Stimulated activated CD8-positive, alpha-beta memory T cell treated with anti-CD3 and anti-CD28 coated beads, Interleukin-2, amount 100 ng/mL, for 48 hours (primary cell): ENCODE data around the gene CLEC19A.

Experiments used
- DNase-seq, 2 donors: peaks; one replicate each; pipeline ENCODE4 v3.0.0-alpha.2; 2020; ENCODE audit warnings: low read depth in 2 of 2

The CLEC19A gene

GRCh38 chr16:19328364-19328763 lies 42.8 kb downstream of the CLEC19A start:
- DNase-seq: no peak

GRCh38 chr16:19329932-19330331 lies 44.4 kb downstream of the CLEC19A start:
- DNase-seq: no peak

- no peak for DNase-seq
Observed at GRCh38 chr16:19330841-19331397, 45.4 kb downstream of the CLEC19A start.

- no peak for DNase-seq
Observed at GRCh38 chr16:19331794-19332193, 46.3 kb downstream of the CLEC19A start.

GRCh38 chr16:19338335-19338734 lies 52.8 kb downstream of the CLEC19A start:
- DNase-seq: no peak

- no peak for DNase-seq
Observed at GRCh38 chr16:19344224-19344801, 58.8 kb downstream of the CLEC19A start.

GRCh38 chr16:19344980-19345379 lies 59.4 kb downstream of the CLEC19A start:
- DNase-seq: no peak

GRCh38 chr16:19346335-19346922 lies 60.9 kb downstream of the CLEC19A start:
- DNase-seq: no peak

- DNase-seq: no peak
Observed at GRCh38 chr16:19348125-19348524, 62.6 kb downstream of the CLEC19A start.

GRCh38 chr16:19348578-19349315 lies 63.2 kb downstream of the CLEC19A start:
- DNase-seq: no peak

GRCh38 chr16:19354371-19354770 lies 68.8 kb downstream of the CLEC19A start:
- no peak for DNase-seq

- no peak for DNase-seq
Observed at GRCh38 chr16:19356024-19356952, 70.8 kb downstream of the CLEC19A start.

- DNase-seq: no peak
Observed at GRCh38 chr16:19359556-19359955, 74.0 kb downstream of the CLEC19A start.
